CD4-positive, alpha-beta T cell treated with Interleukin-4 for 1 hour (primary cell): ENCODE data around the gene NUBP1.
"Not testable (repeated sequence)": the region's sequence is repeated elsewhere in the genome, so short reads cannot be mapped to it uniquely, and the experiment has no call there.

Experiments
- DNase-seq, 2 donors: peaks; one replicate each; pipeline ENCODE4 v3.0.0-alpha.2; 2020 to 2022

Gene NUBP1

GRCh38 chr16:10752843-10753523 lies 9.3 kb downstream of the NUBP1 start:
- peak; percentile 38 to 63 for DNase-seq

DNA sequence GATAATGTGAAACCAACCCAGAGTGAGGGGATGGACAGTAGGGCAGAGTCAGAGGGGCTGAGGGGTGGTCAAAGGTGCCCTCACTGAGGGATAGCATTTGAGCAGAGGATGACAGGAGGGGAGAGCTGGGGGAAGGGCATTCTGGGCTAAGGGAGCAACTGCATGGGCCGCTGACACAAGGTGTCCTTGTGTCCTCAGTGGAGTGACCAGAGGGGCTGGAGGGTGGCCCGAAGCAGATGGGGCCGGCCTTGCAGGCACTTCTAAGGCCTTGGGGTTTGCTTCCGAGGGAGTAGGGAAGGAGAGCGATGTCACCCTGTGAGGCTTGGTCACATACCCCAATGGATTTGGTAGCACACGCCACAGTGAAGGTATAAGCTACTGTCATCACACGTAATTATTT lies 10.0 kb downstream of the NUBP1 start:
- no peak for DNase-seq

GRCh38 chr16:10754941-10755340 lies 11.3 kb downstream of the NUBP1 start:
- DNase-seq: no peak

DNA sequence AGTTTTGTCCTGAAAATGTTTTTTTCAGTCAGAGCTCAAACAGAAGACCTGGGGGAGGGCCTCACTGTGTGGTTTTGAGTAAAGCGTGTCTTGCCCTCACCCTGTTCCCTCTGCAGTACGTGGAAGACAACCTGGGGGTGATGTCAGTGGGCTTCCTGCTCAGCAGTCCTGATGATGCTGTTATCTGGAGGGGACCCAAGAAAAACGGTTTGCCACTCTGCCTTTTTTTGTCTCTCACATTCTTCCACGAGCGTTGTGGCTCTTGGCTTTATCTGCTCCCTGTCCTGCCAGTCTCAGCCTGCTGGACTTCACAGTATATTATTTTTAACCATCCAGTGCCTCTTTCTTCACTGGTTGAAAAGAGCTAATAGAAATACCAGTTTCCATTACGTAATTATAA lies 12.9 kb downstream of the NUBP1 start:
- no peak for DNase-seq

GRCh38 chr16:10760858-10761257 lies 17.2 kb downstream of the NUBP1 start:
- DNase-seq: no peak

DNA sequence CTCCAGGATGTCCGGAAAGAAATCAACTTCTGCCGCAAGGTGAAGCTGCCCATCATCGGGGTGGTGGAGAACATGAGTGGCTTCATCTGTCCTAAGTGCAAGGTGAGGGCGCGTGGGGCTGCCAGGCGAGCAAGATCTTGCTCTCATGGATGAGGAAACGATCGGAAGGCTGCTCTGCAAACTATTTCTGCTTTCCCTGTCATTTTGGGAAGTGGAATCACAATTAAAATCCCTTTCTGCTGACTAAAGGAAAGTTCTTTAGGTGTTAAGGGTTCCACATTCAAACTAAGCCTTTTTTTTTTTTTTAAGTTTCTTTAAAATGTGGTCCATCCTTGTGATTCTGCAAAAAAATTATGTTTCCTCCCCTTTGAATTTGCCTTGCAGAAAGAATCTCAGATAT lies 17.7 kb downstream of the NUBP1 start:
- no peak for DNase-seq

- DNase-seq: no peak
These were observed 18.8 kb downstream of the NUBP1 start for GRCh38 chr16:10762336-10763016.

DNA sequence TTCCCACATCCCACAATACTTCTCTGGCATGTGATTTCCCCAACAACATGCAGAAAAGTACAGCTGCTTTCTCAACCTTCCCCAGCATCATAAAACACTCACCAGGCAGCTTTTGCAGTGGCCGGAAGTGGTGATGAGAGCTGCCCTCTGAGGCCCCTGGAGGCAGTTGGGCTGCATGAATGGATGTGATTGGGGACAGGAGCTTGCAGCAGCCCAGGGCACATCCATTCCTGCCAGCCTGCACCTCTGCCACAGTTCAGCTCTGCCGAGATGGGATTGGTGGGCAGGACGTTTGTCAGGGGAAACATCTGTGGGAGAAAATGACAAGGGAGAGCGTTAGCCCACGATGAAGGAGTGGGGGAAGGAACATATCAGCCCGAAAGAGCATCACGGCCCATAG lies 19.8 kb downstream of the NUBP1 start:
- no peak for DNase-seq

DNA sequence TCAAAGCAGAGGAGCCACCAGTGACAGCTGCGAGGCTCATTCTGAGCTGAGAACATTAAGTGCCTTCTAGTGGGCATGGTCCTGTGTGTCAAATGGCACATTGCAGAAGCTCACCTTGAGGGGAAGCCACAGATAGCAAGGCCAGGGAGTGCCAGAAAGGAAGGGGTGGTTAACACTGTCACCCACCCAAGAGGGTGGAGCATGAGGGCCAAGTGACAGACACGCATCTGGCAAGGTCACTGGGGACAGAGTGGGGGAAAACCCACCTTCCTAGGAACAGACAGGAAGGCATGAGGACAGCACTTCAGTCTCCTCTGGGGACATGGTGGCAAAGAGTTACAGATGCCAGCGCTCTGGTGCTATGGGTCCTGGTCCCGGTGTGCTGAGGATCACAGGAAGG lies 22.1 kb downstream of the NUBP1 start:
- DNase-seq: peak; percentile 61 to 76

GRCh38 chr16:10767127-10767526 lies 23.5 kb downstream of the NUBP1 start:
- DNase-seq: no peak

GRCh38 chr16:10769381-10769780 lies 25.7 kb downstream of the NUBP1 start:
- no peak for DNase-seq

DNA sequence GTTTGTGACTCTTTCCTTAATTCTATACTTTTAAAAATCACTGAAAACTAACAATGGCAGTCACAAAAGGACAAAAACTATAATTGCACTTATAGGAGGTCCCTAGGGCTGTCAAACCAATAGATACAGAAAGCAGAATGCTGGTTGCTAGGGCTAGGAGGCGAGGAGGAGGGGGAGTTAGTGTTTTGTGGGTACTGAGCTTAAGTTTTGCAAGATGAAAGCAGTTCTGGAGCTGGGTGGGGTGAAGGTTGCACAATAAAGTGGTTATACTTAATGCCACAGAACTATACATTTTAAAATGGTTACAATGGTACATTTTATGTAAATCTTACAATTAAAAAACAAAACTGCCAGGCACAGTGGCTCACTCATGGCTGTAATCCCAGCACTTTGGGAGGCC lies 27.3 kb downstream of the NUBP1 start:
- peak; percentile 27 to 29 for DNase-seq

DNA sequence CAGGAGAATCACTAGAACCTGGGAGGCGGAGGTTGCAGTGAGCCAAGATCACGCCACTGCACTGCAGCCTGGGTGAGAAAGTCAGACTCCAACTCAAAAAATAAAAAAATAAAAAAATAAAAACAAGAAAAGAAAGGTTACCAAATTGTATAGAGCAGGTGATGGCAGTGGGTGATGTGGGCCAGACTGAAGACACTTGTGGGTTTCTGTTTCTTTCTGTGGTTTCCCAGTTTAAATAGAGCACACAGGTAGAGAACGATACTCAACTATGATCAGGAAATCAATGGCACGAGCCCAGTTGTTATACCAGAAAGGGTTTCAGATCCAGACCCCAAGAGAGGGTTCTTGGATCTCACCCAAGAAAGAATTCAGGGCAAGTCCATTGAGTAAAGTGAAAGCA lies 32.6 kb downstream of the NUBP1 start:
- peak in 1 of 2 donors; percentile 14 for DNase-seq

DNA sequence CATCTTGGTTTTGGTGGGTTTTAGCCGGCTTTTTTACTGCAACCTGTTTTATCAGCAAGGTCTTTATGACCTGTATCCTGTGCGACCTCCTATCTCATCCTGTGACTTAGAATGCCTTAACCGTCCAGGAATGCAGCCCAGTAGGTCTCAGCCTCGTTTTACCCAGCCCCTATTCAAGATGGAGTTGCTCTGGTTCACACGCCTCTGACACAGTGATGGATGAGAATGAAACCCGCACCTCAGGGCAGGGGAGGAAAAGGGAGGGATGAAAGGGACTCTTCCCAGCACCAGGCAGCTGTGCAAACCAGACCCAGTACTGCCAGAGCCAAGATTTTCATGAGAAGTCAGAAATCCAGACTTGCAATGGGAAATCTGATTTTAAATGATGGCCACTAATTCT lies 33.3 kb downstream of the NUBP1 start:
- not testable (repeated sequence) for DNase-seq

DNA sequence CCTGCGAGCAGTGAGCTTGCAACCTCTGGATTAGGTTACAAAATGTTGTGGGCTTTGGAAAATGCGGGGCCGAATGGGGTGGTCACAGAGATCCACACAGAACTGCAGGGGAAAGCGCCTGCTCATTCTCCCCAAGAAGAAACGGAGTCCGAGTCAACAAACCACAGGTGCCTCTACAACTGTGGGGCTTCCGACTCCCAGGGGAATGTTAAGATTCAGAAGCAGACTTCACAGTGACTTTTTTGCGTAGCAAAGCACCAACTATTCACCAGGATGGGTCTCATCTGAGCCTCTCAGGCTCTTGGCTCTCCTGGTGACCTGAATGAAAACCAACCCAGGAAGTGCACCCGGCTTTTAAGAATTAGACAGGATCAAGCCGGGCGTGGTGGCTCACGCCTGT lies 33.7 kb downstream of the NUBP1 start:
- DNase-seq: no peak

DNA sequence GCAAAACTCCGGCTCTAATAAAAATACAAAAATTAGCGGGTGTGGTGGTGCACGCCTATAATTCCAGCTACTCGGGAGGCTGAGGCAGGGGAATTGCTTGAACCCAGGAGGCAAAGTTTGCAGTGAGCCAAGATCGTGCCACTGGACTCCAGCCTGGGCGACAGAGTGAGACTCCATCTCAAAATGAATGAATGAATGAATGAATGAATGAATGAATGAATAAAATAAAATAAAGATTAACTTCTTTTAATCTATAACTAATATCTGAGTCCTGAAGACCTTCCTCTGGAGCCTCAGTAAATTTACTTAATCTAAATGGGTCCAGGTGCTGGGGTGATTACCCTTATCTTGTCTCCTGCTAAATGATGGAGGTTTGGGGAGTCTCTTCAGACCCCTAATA lies 36.3 kb downstream of the NUBP1 start:
- DNase-seq: not testable (repeated sequence)

DNA sequence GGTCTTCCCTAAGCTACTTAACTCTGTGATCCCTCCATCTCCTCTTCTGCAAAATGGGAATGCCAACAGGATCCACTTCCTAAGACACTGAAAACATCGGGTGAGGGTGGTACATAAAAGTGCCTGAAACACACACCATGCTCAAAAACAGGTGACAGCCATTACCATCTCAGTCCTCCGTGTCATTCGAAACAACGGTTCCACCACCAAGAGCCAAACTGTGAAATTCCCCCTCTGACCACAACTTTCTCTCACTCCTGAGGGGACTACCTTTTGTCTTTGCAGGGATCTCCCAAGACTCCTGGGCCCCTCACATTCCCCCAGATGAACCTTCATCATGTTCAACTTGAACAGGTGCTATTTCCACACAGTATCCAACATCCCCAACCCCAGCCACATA lies 37.0 kb downstream of the NUBP1 start:
- DNase-seq: no peak

GRCh38 chr16:10782628-10783027 lies 39.0 kb downstream of the NUBP1 start:
- DNase-seq: no peak

- peak in 1 of 2 donors; percentile 27 for DNase-seq
These were observed 43.7 kb downstream of the NUBP1 start for GRCh38 chr16:10787304-10787703.

DNA sequence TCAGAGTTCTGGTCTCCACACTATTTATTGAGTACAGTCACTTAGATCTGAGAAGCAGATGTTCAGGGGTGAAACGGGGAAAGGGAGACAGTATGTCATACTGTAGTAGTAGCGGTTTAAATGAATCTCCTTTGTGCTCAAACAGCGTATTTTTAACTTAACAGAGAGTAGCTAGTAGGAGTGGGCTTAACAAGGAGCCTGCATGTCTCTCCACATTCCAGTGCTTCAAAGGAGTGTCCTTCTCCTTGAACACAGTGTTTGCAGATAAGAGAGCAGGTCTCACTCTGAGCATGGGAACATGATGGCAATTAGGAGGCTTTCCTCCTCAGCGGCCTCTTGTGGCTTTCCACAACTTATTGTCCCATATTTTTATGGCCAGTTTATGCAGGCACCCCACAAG lies 45.0 kb downstream of the NUBP1 start:
- DNase-seq: not testable (repeated sequence)

GRCh38 chr16:10791048-10791447 lies 47.4 kb downstream of the NUBP1 start:
- no peak for DNase-seq

- DNase-seq: no peak
These were observed 56.1 kb downstream of the NUBP1 start for GRCh38 chr16:10799736-10800135.

DNA sequence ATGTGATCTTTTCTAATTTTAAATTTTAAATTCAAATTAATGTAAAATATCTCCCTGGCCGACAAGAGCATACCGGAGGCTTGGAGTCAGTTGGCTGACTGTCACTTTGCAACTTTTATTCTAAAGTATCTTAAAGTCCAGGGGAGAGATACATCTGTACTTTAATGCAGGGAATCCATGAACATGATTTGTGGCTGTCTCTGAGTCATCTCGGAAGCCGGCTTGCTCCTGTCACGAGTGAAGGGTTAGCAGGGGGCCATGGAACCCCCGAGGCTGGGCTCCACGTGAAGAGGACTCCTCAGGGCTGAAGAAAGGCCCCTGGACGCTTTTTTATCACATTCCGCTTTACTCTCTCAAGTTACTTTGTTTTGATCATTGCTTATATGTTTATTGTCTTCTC lies 61.7 kb downstream of the NUBP1 start:
- no peak for DNase-seq

DNA sequence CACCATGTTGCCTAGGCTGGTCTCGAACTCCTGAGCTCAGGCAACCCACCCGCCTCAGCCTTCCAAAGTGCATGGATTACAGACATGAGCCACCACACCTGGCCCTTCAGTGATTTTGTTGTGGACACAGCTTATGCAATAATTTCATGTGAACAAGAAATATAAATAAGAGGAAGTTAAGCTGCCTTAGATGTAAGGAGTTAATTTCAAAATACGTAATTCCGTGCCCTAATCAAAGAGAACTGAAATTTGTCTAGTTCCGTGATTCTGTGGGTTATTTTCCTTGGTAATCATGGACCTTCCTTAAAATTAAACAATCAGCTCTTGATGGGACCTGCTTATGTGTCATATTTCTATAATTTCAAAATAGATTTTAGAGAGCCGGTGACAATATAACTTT lies 63.1 kb downstream of the NUBP1 start:
- DNase-seq: peak; percentile 21 to 39

- no peak for DNase-seq
These were observed 64.6 kb downstream of the NUBP1 start for GRCh38 chr16:10808218-10808617.
